ENCODE data around the gene STX8. TPM values are rescaled to one million over a fixed set of nuclear protein-coding genes. Genes with fewer than 3 reads are reported as not detected.

The STX8 gene
- total RNA-seq, 1 donor from 2014 or later = 58.4 TPM

DNA sequence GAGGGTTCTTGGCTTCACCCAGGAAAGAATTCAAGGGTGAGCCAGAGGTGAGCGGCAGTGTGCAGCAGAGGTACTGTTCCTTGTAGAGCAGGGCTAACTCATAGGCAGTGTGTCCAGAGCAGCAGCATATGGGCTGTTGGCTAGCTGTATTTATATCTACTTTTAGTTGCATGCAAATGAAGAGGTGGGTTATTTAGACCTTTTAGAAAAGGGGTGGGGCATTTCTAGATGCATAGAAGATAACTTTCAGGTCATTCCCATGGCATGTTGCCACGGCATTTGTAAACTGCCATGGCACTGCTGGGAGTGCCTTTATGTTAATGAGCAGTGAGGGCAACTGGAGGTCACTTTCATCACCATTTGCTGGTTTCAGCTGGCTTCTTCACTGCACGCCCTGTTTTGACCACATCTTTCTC, 141.0 kb downstream of the STX8 start:
- H3K4me3 ChIP-seq (ENCODE audit: low read depth, low read length) = no peak overlapping the region
- no peak for TF ChIP-seq CTCF (IDR thresholded peaks at IDR 0.05; ENCODE audit: insufficient read depth, low read length, severe bottlenecking)
- no peak for FAIRE-seq
- no peak for DNase-seq (ENCODE audit: low read depth)
- no peaks in the 10 kb centered on the region for H3K36me3 ChIP-seq (ENCODE audit: control insufficient read depth, insufficient read depth, low read length)
- H3K27me3 ChIP-seq (ENCODE audit: control insufficient read depth, insufficient read depth, low read length) = no peaks in the 10 kb centered on the region

- DNase-seq (ENCODE audit: low read depth) = no peak
- H3K4me3 ChIP-seq (ENCODE audit: low read depth, low read length) = no peak overlapping the region
- H3K27me3 ChIP-seq (ENCODE audit: control insufficient read depth, insufficient read depth, low read length) = no peaks in the 10 kb centered on the region
- no peaks in the 10 kb centered on the region for H3K36me3 ChIP-seq (ENCODE audit: control insufficient read depth, insufficient read depth, low read length)
- no peak for FAIRE-seq
- no peak for TF ChIP-seq CTCF (IDR thresholded peaks at IDR 0.05; ENCODE audit: insufficient read depth, low read length, severe bottlenecking)
Observed at GRCh38 chr17:9432934-9433421, 142.6 kb downstream of the STX8 start.

GRCh38 chr17:9432134-9432885, 143.3 kb downstream of the STX8 start:
- no peaks in the 10 kb centered on the region for H3K36me3 ChIP-seq (ENCODE audit: control insufficient read depth, insufficient read depth, low read length)
- DNase-seq (ENCODE audit: low read depth) (no peak), FAIRE-seq (no peak)
- no peak overlapping the region for H3K4me3 ChIP-seq (ENCODE audit: low read depth, low read length)
- no peaks in the 10 kb centered on the region for H3K27me3 ChIP-seq (ENCODE audit: control insufficient read depth, insufficient read depth, low read length)
- no peak for TF ChIP-seq CTCF (IDR thresholded peaks at IDR 0.05; ENCODE audit: insufficient read depth, low read length, severe bottlenecking)

DNA sequence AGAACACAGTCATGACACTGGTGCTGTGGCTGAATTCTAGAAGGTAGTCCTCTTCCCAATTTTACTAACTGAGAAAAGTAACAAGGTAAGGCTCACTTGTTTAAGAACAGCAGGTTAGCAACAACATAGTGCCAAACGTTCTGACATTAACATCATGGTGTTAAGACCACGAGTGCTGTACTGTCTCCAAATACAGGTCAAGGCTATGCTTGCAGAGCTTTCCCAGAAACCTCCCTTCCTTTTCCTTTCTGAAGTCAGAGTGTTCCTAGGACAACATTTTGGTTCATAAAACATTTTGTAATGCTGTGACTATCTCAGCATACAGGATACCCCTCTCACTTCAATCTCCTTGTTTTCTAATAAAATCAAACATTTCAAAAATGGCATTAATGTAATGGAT, 144.0 kb downstream of the STX8 start:
- Histone ChIP-seq H3K36me3 (ENCODE audit: control insufficient read depth, insufficient read depth, low read length) (no peaks in the 10 kb centered on the region), H3K4me3 (ENCODE audit: low read depth, low read length) (no peak overlapping the region), H3K27me3 (ENCODE audit: control insufficient read depth, insufficient read depth, low read length) (no peaks in the 10 kb centered on the region)
- FAIRE-seq (no peak), DNase-seq (ENCODE audit: low read depth) (no peak)
- TF ChIP-seq CTCF (IDR thresholded peaks at IDR 0.05; ENCODE audit: insufficient read depth, low read length, severe bottlenecking) = no peak

- FAIRE-seq (no peak), DNase-seq (ENCODE audit: low read depth) (peak; percentile 42)
- Histone ChIP-seq H3K4me3 (ENCODE audit: low read depth, low read length) (no peak overlapping the region), H3K27me3 (ENCODE audit: control insufficient read depth, insufficient read depth, low read length) (no peaks in the 10 kb centered on the region), H3K36me3 (ENCODE audit: control insufficient read depth, insufficient read depth, low read length) (no peaks in the 10 kb centered on the region)
- no peak for TF ChIP-seq CTCF (IDR thresholded peaks at IDR 0.05; ENCODE audit: insufficient read depth, low read length, severe bottlenecking)
Observed at GRCh38 chr17:9427465-9428315, 147.9 kb downstream of the STX8 start.

Measured in bronchial epithelial cell (primary cell).